ENCODE data around the gene ALG3.

GRCh38 chr3:184275381-184275701 is 26.6 kb upstream of the ALG3 start:
- TF ChIP-seq POLR2A (IDR thresholded peaks at IDR 0.05): no peak
- TF ChIP-seq CTCF (IDR thresholded peaks at IDR 0.05): no peak

Measured in thyroid gland (tissue), 4 donors.